Fibroblast of skin of scalp (primary cell): Measurements from ENCODE around the gene CDK5R1. TPM values are rescaled to one million over a fixed set of nuclear protein-coding genes. Genes with fewer than 3 reads are reported as not detected.
"Not testable (repeated sequence)": the region's sequence is repeated elsewhere in the genome, so short reads cannot be mapped to it uniquely, and the experiment has no call there.

ENCODE experiments used
- DNase-seq: peaks from one replicate; pipeline ENCODE4 v3.0.0-alpha.2; 2013
- polyA plus RNA-seq, 2 experiments: library from polyadenylated mRNA; unstranded; fragments of 120-200 nt; gene quantifications; one replicate each; pipeline ENCODE4 v1.2.1, GENCODE V29; 2013; ENCODE audit not compliant: insufficient read length in 2 of 2

CDK5R1 gene
- 2.2 TPM for polyA plus RNA-seq (2013, experiment 1 of 2; ENCODE audit: insufficient read length)
- 2.4 TPM for polyA plus RNA-seq (2013, experiment 2 of 2; ENCODE audit: insufficient read length)

DNA sequence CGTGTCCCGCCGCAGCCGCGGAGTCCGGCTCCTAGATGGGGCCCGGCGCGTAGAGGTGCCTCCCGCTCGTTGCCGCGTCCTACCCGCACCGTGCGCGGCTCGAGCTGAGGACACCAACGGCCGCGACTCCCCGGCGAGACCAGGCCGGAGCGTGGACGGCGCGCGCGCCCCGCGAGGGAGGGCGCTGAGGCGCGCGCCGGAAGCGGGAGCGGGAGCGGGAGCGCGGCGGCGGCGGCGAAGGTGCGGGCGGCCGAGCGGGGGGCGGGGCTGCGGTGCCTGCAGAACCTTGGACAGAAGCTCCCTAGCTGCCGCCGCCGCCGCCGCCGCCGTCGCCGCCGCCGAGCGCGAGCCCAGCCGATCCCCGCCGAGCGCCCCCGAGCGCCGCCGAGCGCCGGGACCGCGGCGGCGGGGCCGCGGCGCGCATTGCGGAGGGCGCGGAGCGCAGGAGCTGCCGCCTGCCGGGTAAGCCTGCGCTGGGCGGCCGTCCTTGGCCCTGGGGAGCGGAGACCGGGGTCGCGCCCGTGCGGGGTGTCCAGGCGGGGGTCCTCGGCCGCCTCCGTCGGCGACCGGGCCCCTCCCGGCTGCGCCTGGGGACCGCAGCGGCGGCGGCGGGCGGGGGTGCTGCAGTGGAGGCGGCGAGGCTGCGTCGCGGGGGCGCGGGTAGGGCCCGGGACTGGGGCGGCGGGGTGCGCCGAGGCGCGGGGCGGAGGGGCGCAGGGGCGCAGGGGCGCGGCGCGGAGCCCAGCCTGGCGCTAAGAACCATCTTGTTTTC, at the start of gene CDK5R1:
Gene CDK5R1 (plus strand): TSS at position 293 of the 772 bp plus-strand sequence. CDS start 628 bp downstream, outside the sequence.
- peak; percentile 64 for DNase-seq

DNA sequence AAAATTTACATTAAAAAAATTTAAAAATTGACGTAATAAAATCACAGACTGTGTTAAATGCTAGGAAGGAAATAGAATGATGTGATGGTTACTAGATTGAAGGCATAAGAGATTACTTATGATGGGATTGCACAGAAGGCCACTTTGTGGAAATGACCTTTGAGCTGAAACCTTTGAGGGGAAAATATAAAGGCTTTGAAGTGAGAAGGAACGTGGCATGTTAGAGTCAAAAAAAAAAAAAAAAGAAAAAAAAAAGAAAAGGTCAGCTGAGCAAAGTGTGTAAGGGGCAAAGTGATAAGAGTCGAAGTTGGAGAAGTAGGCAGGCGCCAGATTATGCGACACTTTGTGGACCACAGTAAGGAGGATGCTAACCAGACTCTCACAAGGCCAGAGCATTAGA, 46.1 kb upstream of the CDK5R1 start:
- no peak for DNase-seq

DNA sequence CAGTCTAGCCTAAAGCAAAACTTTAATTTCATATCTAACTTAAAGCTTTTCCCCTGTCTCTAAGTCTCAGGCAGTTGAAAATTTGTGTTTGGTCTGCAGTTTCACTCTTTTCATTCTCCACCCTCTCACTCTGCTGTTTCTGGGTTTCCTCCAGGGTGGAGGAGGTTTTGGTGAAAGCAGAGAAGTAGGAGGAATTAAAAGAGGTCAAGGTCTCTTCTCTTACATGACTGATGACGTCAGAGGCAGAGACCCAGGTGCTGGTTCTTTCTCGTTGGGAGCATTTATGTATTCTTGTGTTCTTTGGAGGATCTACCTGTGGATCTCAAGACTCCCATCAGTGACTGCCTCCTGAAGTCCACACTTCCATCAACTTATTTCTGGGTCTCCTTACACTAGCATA, 44.9 kb upstream of the CDK5R1 start:
- no peak for DNase-seq

DNA sequence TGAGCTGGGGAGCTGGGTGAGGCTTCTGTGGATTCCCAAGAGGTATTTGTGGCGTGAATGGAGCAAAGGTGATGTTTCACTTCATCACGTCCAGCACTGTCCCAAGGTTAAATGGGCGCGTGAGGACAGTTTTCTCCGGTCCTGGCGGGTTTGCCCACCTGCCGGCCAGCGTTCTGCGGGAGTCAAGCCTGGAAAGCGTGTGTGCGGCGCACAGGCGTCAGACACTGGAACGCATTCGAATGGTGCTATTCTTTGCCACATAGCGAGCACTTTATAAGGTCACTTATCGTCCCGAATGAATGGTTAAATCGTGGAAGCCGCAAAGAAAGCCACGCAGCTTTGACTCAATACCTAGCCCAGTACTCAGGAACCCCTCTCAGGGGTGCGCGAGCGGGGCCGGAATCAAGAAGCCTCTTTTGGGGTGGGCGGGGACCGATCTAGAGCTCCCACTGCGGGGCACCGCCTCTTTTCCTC, 42.9 kb upstream of the CDK5R1 start:
- DNase-seq: no peak

DNA sequence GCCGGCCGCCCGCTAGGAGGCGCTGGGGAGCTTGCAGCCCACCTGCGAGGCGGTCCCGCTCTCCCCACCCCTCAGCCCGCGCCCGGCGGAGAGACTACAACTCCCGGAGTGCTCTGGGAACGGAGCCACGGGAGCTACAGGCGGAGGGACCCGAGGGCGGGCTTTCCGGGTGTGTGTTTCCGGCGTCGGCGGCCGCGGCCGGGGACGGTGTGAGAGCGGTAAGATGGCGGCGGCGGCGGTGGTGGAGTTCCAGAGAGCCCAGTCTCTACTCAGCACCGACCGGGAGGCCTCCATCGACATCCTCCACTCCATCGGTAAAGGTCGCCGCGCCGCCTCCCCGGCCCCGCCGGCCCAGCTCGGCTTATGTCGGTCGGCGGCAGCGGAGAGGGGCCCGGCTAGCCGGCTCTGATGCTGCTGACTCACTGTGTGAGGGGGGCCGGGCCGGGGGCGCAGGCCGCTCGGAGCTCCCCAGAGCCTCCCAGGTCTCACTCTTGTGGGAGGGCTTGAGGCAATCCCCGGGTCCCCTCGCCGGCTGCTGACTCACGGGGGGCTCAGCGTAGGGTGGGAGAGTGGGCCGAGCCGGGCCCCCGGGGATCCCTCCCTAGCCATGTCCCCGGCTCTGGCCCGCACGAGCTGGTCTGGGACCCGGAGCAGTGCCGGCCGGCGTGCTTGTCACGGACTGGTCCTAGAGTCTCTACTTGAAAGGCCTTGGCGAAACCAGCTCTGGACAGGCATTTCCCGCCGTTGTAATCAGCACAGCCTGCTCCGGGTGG, 42.3 kb upstream of the CDK5R1 start, which contains the start of gene PSMD11:
Gene PSMD11 (plus strand): TSS at position 210 of the 773 bp plus-strand sequence. CDS start 14 bp downstream, at position 224.
- DNase-seq: peak; percentile 98

DNA sequence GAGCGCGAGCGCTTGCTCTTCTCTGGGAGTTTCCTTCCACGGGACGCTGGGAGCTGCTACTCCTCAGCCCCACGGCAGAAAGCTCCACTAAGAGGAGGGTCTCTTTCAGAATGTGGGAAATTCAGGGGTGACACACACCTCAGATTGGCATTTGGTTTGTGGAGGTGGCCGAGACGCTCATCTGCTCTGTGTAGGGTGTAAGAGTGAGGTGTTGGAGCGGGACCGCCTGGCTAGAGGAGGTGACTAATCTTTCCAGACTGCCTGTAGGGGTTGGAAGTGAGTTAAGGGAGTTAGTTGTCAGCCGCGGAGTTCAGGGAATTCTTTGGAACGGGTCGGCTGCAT, 41.7 kb upstream of the CDK5R1 start:
- peak; percentile 57 for DNase-seq

DNA sequence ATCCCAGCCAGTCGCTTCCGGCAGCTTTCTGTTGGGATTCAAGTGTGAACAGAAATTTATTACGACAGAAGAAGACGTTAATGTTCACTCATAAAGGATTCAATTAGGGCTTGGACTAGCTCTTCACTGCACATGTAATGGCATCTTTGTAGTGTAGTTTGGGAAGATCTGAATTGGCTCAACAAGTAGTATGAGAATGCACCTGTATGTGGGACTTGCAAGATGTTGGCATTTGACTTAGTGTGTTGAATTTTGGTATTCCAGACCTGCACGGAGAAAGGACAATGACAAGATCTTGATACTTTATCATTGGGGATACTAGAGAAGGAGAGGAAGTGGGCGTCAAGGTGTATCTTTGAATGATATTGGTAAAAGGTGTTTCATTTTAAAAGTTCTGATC, 41.3 kb upstream of the CDK5R1 start:
- no peak for DNase-seq

DNA sequence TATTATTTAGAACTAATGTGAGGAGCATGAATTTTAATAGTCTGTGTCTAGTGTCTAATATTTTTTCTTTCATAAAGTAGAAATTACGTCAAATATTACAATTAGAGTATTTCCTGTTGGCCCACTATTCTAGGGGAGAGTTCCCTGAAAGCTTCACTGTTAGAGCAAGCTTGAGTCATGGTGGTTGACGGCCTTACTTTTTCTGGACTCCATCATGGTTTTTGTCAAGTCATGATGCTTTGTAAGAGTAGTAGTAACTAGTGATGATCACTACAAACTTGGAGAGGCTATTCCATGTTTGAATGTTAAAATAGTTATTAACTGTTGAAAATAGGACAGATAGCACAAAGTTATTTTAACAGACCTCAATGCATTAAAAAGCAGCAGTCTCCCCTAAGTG, 40.8 kb upstream of the CDK5R1 start:
- no peak for DNase-seq

DNA sequence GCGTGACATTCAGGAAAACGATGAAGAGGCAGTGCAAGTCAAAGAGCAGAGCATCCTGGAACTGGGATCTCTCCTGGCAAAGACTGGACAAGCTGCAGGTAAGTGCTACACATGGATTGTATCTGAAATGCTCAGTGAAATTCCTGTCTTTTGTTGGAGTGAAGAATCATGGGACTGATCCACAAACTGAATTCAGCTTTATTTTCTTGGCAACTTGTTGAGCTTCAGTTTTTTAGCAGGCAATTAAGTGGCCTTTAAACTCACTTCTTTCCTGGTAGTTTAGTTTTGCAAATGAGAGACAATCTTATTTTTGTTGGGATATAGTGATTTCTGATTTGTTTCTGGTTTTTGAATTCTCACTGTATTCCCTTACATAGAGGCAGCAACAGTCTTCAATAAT, 39.8 kb upstream of the CDK5R1 start:
- no peak for DNase-seq

DNA sequence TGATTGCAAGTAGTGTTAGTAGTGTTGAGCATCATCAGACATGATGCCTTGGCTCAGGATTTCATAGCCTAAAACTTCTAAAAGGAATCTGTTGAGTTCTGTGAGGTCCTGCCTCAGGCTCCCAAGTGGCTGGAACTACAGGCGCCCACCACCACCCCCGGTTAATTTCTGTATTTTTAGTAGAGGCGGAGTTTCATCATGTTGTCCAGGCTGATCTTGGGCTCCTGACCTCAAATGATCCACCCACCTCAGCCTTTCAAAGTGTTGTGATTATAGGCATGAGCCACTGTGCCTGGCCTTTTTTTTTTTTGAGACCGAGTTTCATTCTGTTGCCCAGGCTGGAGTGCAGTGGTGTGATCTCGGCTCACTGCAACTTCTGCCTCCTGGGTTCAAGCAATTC, 36.8 kb upstream of the CDK5R1 start:
- DNase-seq: no peak

DNA sequence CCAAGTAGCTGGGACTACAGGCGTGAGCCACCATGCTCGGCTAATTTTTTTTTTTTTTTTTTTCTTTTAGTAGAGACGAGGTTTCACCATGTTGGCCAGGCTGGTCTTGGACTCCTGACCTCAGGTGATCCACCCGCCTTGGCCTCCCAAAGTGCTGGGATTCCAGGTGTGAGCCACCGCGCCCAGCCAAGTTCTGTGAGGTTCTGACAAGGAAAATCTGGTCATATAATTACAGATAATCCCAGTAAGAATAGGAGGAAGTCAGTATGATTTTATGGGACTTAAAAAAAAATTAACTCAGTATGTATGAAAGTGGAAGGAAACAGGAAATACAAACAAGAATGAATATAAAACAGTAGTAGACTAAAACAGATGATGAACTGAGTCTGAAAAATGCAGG, 36.4 kb upstream of the CDK5R1 start:
- DNase-seq: not testable (repeated sequence)

DNA sequence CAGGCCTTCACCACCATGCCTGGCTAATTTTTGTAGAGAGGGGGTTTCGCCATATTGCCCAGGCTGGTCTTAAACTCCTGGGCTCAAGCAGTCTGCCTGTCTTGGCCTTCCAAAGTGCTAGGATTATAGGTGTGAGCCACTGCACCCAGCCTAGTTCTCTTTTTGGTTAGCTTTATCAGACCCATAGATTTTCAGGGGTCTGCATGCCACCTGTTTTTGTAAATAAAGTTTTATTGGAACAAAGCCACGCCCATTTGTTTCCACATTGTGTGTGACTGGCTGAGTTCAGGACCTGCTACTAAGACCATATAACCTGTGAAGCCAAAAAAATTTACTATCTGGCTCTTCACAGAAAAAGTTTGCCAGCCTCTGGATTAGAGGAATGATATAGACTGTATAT, 34.9 kb upstream of the CDK5R1 start:
- no peak for DNase-seq

DNA sequence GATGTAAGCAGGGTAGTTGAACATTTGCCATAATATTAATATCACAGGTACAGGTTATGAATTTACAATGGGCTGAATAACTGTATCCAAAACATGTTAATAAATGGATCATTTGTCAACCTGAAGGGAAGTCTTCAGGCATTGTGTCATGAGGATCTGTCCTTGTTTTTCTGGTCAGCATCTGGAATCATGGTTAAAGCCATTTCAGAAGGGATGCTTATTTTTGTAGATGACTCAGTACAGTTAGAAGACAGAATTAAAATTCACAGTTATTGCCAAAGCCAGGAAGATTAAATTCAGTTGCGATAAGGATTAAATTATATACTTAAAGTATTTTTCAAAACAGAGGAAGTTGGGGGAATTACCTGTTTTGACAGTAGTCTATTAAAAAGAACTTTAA, 34.5 kb upstream of the CDK5R1 start:
- no peak for DNase-seq

DNA sequence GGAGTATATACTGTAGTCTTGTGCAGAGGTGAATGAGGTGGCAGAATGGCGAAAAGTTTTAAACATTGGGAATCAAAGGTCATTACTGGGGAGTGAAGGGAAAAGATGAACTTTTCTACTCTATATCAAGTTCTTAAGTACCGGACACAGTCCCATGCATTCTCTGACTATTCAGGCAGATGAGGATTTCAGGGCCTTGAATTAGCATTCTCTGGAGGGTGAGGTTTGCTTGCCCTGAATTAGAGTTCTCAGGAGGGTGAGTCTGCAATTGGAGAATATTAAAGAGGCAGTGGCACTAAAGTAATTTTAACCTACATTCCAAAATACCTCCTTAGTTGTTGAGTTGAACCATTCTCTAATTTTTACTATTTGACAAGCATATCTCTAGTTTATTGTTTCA, 33.4 kb upstream of the CDK5R1 start:
- no peak for DNase-seq

DNA sequence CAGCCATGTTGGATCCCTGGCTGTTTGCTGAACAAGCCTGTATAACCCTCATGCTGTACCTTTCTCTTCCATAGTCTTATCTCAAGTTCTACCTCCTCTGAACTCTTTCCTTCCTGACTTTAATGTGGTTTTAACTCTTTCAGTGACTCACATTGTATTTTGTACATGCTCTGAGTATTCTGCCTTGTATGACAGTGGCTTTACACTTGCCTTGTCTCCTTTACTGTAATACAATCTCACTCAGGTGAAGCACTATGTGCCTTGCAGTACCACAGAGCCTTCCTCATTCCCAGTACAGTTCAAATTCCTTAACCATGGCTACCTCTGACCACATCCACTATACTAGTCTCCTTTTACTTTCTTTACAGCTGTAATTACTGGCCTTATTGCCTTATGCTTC, 28.4 kb upstream of the CDK5R1 start:
- DNase-seq: no peak

DNA sequence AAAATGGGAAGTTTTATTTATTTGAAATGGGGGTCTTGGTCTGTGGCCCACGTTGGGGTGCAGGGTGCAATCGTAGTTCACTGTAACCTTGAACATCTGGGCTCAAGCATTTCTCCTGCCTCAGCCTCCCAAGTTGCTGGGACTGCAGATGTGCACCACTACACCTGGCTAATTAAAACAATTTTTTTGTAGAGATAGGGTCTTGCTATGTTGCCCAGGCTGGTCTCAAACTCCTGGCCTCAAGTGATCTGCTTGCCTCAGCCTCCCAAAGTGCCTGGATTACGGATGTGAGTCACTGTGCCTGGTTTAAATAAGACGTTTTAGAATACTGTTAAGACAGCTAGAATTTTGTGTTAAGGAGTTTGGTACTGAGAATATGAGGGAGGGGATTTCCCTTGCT, 26.7 kb upstream of the CDK5R1 start:
- no peak for DNase-seq

DNA sequence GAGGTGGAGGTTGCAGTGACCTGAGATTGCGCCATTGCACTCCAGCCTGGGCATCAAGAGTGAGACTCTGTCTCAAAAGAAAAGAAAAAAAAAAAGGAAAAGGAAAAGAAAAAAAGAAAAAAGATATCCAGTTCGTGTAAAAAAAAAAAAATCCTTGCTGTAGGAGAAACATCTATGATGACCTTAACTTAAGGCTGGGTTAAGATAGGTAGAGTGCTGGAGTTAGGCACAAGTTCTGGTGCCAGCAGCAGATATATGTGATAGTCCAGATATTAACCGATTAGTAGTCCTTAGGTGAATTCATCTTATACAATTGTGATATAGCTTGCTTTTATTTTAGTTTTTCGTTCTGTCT, 25.3 kb upstream of the CDK5R1 start:
- DNase-seq: no peak

DNA sequence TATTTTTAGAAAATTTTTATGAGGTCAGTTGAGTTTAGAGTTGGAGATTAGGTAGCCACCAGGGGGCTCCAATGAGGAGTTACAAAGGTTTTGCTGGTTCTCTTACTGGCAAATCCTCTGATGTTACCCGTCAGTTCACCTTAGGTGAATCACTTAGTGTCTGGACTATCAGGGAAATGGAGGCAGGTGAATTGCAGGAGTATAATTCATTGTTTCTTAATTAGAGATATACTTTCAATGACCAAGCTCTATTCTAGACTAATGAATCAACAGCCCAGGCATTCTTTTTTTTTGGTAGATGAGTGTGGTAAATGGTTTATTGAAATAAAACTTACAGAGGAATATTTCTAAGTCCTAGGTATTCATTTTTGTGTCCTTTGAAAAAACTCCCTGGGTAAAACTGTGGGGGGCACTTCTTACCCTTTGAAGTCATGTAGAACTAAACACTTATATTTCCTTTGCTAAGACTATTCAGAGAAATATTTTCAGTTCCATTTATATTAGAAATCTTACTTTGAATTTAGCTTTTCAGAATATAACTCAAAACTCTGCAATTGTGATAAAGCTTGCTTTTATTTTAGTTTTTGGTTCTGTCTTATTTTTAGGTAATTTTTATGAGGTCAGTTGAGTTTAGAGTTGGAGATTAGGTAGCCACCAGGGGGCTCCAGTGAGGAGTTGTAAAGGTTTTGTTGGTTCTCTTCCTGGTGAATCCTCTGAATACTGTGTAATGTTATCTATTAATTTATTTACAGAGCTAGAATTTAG, 24.8 kb upstream of the CDK5R1 start:
- peak; percentile 51 for DNase-seq

DNA sequence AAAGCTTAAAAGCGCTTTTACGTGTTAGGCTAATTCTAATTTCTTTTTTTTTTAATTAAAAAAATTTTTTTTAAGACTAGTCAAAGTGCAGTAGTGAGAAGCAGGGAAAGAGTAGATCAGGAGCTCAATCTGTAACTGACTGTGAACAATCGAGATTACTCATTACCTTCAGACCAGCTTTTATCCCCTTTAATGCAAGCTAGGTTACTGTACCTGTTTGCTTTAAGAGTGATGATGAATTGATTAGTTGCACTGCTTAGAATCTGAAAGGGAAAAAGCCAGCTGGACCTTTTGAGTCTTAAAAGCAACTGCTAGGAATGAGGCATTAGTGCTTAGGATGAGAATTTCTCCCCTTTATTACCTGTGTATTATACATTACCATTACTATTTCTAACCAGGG, 23.5 kb upstream of the CDK5R1 start:
- DNase-seq: no peak

DNA sequence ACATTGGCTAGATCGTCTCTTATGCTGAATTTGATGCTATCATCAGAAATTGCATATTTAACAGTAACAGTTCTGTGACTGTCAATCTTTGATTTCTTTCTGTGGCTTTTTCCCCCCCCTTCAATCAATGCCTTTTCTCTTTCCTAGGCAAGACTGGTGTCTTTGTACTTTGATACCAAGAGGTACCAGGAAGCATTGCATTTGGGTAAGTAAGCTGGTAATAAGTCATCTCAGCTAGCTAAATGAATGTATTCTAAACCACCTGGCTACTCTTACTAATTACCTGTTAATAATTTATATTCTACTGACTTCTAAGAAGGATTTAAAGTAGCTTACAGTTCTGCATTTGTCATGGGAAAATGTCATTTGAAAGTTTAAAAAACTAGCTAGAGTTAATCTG, 22.4 kb upstream of the CDK5R1 start:
- DNase-seq: no peak

DNA sequence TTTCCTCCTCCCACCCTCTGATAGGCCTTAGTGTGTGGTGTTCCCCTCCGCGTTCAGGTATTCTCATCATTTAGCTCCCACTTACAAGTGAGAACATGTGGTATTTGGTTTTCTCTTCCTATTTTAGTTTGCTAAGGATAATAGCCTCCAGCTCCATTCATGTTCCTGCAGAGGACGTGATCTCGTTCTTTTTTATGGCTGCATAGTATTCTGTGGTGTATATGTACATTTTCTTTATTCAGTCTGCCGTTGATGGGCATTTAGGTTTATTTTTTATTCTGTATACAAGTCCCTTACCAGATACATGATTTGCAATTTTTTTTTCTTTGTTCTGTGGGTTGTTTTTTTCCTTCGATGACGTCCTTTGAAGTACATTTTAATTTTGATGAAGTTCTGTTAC, 18.8 kb upstream of the CDK5R1 start:
- DNase-seq: no peak

DNA sequence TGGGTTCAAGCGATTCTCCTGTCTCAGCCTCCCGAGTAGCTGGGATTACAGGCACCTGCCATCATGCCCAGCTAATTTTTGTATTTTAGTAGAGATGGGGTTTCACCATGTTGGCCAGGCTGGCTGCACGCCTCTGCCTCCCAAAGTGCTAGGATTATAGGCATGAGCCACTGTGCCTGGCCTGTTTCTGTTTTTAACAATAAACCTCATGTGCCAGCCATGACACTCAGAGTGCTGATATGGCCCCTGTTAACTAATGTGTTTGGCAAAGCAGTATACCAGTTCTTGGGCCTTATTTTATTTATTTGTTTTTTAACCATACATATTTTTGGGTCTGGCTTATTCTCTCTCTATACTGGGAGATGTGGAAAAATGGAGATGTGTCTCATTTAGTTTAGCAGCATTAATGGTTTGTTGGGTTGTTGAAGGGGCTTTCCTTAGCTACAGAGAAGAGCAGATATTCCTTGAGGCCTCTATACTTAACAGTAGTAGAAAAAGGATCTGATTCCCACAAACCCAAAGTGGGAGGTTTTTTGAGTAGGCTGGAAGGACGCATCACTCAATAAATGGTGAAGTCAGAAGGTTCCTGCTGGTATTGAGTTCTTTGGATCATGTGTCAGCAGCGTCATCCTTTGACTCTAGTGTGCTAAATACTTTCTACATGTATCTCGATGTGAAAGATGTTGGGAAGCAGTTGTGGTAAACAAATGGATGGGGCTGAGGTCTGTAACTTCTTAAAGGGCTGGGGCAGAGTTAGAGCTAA, 16.2 kb upstream of the CDK5R1 start:
- no peak for DNase-seq
